GM23338 (cell line): ENCODE data around the gene NFATC1. TPM values are rescaled to one million over a fixed set of nuclear protein-coding genes. Genes with fewer than 3 reads are reported as not detected.

Experiments
- ATAC-seq: fragments of 200-7000 bp; cut with Tn5 transposase; 3 replicates; pipeline ENCODE4 v1.9.1; 2020
- DNase-seq: peaks from one replicate; pipeline ENCODE4 v3.0.0-alpha.2; 2015; ENCODE audit warnings: low spot score
- H2AFZ ChIP-seq: fragments of 200-600 bp; sonication (generic); 2 replicates; pipeline ENCODE4 v1.8.0; 2016; ENCODE audit warnings: antibody characterized with exemption, mild to moderate bottlenecking, moderate library complexity
- H3F3A ChIP-seq: fragments of 200-600 bp; sonication (generic); replicated peaks from 2 replicates; pipeline ENCODE4 v1.8.0; 2017; ENCODE audit warnings: antibody characterized with exemption, mixed run types, low read depth
- H3K27ac ChIP-seq: fragments of 200-600 bp; sonication (generic); 2 replicates; pipeline ENCODE4 v1.6.1; 2016; ENCODE audit warnings: low read depth
- H3K27me3 ChIP-seq: fragments of 200-600 bp; sonication (generic); 2 replicates; pipeline ENCODE4 v1.8.0; 2016; ENCODE audit warnings: mild to moderate bottlenecking, mixed run types, moderate library complexity; ENCODE audit not compliant: insufficient read depth
- H3K36me3 ChIP-seq: fragments of 200-600 bp; sonication (generic); 2 replicates; pipeline ENCODE4 v1.8.0; 2016; ENCODE audit warnings: mild to moderate bottlenecking; ENCODE audit not compliant: insufficient read depth
- H3K4me1 ChIP-seq: fragments of 200-600 bp; sonication (generic); 2 replicates; pipeline ENCODE4 v1.8.0; 2016; ENCODE audit warnings: mild to moderate bottlenecking, moderate library complexity; ENCODE audit not compliant: insufficient read depth
- H3K4me2 ChIP-seq: fragments of 200-600 bp; sonication (generic); 2 replicates; pipeline ENCODE4 v1.7.1; 2017; ENCODE audit warnings: mixed run types
- H3K4me3 ChIP-seq: fragments of 200-600 bp; sonication (generic); 2 replicates; pipeline ENCODE4 v1.6.1; 2016; ENCODE audit warnings: mixed run types
- H3K79me2 ChIP-seq: fragments of 200-600 bp; sonication (generic); replicated peaks from 2 replicates; pipeline ENCODE4 v1.8.0; 2017; ENCODE audit warnings: mild to moderate bottlenecking; ENCODE audit not compliant: insufficient read depth
- H3K9me2 ChIP-seq: fragments of 200-600 bp; sonication (generic); 2 replicates; pipeline ENCODE4 v1.8.0; 2017; ENCODE audit not compliant: insufficient read depth
- H4K20me1 ChIP-seq: fragments of 200-600 bp; sonication (generic); replicated peaks from 2 replicates; pipeline ENCODE4 v1.8.0; 2017; ENCODE audit warnings: mild to moderate bottlenecking; ENCODE audit not compliant: insufficient read depth
- H3K27ac Mint-ChIP-seq: 2 replicates; pipeline ENCODE4 v1.8.0; 2020; ENCODE audit warnings: inconsistent platforms, mild to moderate bottlenecking, moderate library complexity, mixed read lengths
- H3K27me3 Mint-ChIP-seq: 3 replicates; pipeline ENCODE4 v1.8.0; 2022; ENCODE audit warnings: low read depth, mild to moderate bottlenecking, moderate library complexity, mixed read lengths, inconsistent platforms; ENCODE audit not compliant: insufficient read depth, poor library complexity
- H3K36me3 Mint-ChIP-seq: 3 replicates; pipeline ENCODE4 v1.8.0; 2021; ENCODE audit warnings: low read depth, mild to moderate bottlenecking, inconsistent platforms, moderate library complexity, mixed read lengths
- H3K4me1 Mint-ChIP-seq: 3 replicates; pipeline ENCODE4 v1.8.0; 2020; ENCODE audit warnings: mild to moderate bottlenecking, inconsistent platforms, mixed read lengths
- H3K4me3 Mint-ChIP-seq: 3 replicates; pipeline ENCODE4 v1.8.0; 2021; ENCODE audit warnings: moderate library complexity, mild to moderate bottlenecking, inconsistent platforms, mixed read lengths
- H3K9me3 Mint-ChIP-seq: 3 replicates; pipeline ENCODE4 v1.8.0; 2020; ENCODE audit warnings: moderate library complexity, mild to moderate bottlenecking, inconsistent platforms, mixed read lengths
- CREB1 ChIP-seq: fragments of 250-450 bp; sonication (Bioruptor Pico); IDR thresholded peaks from 2 replicates; pipeline ENCODE4 v1.5.0; 2020; ENCODE audit warnings: low read depth, mild to moderate bottlenecking, moderate library complexity
- EZH2phosphoT487 ChIP-seq: fragments of 200-600 bp; sonication (generic); IDR thresholded peaks from one replicate; pipeline ENCODE4 v1.8.1; 2018; ENCODE audit warnings: antibody characterized with exemption; ENCODE audit not compliant: unreplicated experiment
- JUNB ChIP-seq: IDR thresholded peaks from one replicate; pipeline ENCODE4 v1.6.1; 2016; ENCODE audit warnings: antibody characterized with exemption; ENCODE audit not compliant: unreplicated experiment
- NANOG ChIP-seq: IDR thresholded peaks from 2 replicates; pipeline ENCODE4 v1.6.1; 2016; ENCODE audit warnings: antibody characterized with exemption, borderline replicate concordance
- POLR2AphosphoS5 ChIP-seq: IDR thresholded peaks from 2 replicates; pipeline ENCODE4 v1.6.1; 2016; ENCODE audit warnings: antibody characterized with exemption, low read depth
- STAT1 ChIP-seq: IDR thresholded peaks from one replicate; pipeline ENCODE4 v1.6.1; 2016; ENCODE audit warnings: antibody characterized with exemption; ENCODE audit not compliant: unreplicated experiment
- ZNF114 ChIP-seq: fragments of 250-450 bp; sonication (Bioruptor Pico); IDR thresholded peaks from 2 replicates; pipeline ENCODE4 v1.5.0; 2020; ENCODE audit warnings: mild to moderate bottlenecking, moderate library complexity
- ZNF331 ChIP-seq: fragments of 250-450 bp; sonication (Bioruptor Pico); IDR thresholded peaks from 2 replicates; pipeline ENCODE4 v1.5.0; 2020; ENCODE audit warnings: low read depth, mild to moderate bottlenecking, moderate library complexity
- polyA plus RNA-seq: library from polyadenylated mRNA; unstranded; fragments of >200 nt; fragmentation: Nextera tagmentation; extraction: Ambion mirVana; gene quantifications from 2 replicates; pipeline ENCODE4 v1.2.1, GENCODE V29; 2016
- total RNA-seq: library from RNA; depleted of rRNA; stranded (reverse); fragments of >200 nt; shearing (Covaris generic); gene quantifications from 2 replicates; pipeline ENCODE4 v1.2.3, GENCODE V29; 2014
- TF ChIP-seq, protein P1 (sequence below): IDR thresholded peaks from 2 replicates; pipeline ENCODE4 v1.6.1; 2016; ENCODE audit warnings: antibody characterized with exemption
- TF ChIP-seq, protein P2 (sequence below), 2 experiments: fragments of 200-600 bp in 1 of 2; sonication (generic) in 1 of 2; conservative IDR thresholded peaks; 2 replicates each; pipeline versions ENCODE4 v1.5.1 to v1.6.1; 2016 to 2017; ENCODE audit warnings: antibody characterized with exemption in 2 of 2, low read depth in 2 of 2, mild to moderate bottlenecking in 2 of 2, moderate library complexity in 1 of 2
- TF ChIP-seq, protein P3 (sequence below): fragments of 250-450 bp; sonication (Bioruptor Pico); IDR thresholded peaks from 2 replicates; pipeline ENCODE4 v1.5.0; 2020; ENCODE audit warnings: mild to moderate bottlenecking, moderate library complexity

Gene NFATC1
- total and polyA plus RNA-seq, 2 experiments from 2014 or later, result 3.9 to 6.4 TPM

DNA sequence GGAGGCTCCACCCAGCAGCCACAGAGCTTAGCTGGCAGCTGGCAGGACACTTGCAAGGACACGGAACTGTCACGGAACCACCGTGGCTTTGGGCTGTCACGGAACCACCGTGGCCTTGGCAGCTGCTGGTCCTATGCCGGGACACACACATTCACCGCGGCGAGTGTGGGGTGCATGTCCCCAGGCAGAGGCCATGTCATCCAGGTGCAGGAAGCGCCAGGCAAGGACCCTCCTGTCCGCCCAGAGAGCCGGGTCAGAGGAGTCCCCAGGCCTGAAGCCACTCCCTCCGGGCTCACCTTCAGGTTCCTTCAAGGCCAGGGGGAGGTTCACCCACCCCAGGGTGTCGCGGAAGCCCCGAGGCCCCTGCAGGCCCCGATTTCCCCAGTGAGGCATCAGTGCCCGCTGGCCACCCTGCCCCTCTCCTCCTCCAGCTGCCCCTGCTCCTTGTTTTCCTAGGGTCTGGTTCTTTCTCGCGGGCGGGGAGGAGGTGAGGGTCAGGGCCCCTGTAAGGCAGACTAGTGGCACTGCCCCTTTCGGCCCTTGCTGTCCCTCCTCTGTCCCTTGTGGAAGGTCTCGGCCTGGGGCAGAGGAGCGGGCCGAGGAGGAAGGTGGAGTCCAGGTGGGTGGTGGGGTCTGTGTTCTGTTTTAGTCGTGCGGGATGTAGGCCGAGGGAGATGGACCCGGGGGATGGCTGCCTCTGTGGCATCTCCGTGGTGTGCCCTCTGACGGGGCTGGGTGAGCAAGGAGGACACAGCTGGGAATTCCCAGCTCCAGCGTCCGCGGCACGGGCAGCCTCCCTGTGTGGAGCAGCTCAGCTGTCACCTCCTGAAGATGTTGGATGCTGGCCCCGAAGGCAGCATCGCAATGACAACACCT is 60.6 kb downstream of the NFATC1 start:
- H3K9me2 ChIP-seq, result no peaks in the 10 kb centered on the region
- no peaks in the 10 kb centered on the region for H3K9me3 Mint-ChIP-seq
- no peak overlapping the region for H3K27ac Mint-ChIP-seq
- no peaks in the 10 kb centered on the region for H3K27me3 ChIP-seq
- ATAC-seq (no peak), DNase-seq (no peak)
- peaks cover 14% of the 10 kb centered on the region for H3K4me1 Mint-ChIP-seq
- H3K27ac ChIP-seq, result no peak overlapping the region
- H3K4me1 ChIP-seq, result peaks cover 7% of the 10 kb centered on the region
- H3K4me3 ChIP-seq, result no peak overlapping the region
- no peaks in the 10 kb centered on the region for H3K79me2 ChIP-seq
- peaks cover 13% of the 10 kb centered on the region for H3K27me3 Mint-ChIP-seq
- no peak overlapping the region for H2AFZ ChIP-seq
- TF ChIP-seq EZH2phosphoT487, result no peak
- TF ChIP-seq, protein P1, sequence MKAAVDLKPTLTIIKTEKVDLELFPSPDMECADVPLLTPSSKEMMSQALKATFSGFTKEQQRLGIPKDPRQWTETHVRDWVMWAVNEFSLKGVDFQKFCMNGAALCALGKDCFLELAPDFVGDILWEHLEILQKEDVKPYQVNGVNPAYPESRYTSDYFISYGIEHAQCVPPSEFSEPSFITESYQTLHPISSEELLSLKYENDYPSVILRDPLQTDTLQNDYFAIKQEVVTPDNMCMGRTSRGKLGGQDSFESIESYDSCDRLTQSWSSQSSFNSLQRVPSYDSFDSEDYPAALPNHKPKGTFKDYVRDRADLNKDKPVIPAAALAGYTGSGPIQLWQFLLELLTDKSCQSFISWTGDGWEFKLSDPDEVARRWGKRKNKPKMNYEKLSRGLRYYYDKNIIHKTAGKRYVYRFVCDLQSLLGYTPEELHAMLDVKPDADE, result no peak
- no peak for TF ChIP-seq ZNF114 (CRISPR knock-in tag)
- no peak for TF ChIP-seq POLR2AphosphoS5
- H3K4me3 Mint-ChIP-seq, result no peak overlapping the region
- H3K4me2 ChIP-seq, result no peak overlapping the region
- H4K20me1 ChIP-seq, result no peaks in the 10 kb centered on the region
- no peaks in the 10 kb centered on the region for H3F3A ChIP-seq
- H3K36me3 ChIP-seq, result no peaks in the 10 kb centered on the region
- H3K36me3 Mint-ChIP-seq, result no peaks in the 10 kb centered on the region

DNA sequence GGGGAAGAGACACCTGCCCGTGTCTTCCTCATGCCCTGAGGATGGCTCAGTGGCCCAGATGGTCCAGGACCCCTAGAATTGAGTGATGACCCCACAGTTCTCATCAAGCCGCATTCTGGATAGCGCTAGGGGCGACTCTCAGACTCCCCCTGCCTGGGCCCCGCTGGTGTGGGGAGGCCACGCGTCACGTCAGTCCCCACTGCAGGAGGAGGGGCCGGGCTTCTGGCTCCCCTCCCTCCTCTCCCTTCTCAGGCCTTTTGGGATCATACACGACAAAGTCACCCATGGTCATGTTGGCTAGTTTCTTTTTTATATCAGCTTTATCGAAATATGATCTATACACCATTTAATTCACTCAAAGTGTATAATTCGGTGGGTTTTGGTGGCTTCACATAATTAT is 61.5 kb downstream of the NFATC1 start:
- Mint-ChIP-seq H3K4me3 (no peak overlapping the region), H3K27me3 (peaks cover 9% of the 10 kb centered on the region), H3K27ac (no peak overlapping the region), H3K4me1 (peaks cover 14% of the 10 kb centered on the region), H3K9me3 (no peaks in the 10 kb centered on the region), H3K36me3 (peaks cover 5% of the 10 kb centered on the region; the same call in 1 of the 3 replicates)
- no peaks in the 10 kb centered on the region for H3F3A ChIP-seq
- no peaks in the 10 kb centered on the region for H4K20me1 ChIP-seq
- H3K36me3 ChIP-seq, result no peaks in the 10 kb centered on the region
- no peak overlapping the region for H3K27ac ChIP-seq
- no peaks in the 10 kb centered on the region for H3K79me2 ChIP-seq
- ATAC-seq (no peak), DNase-seq (no peak)
- no peaks in the 10 kb centered on the region for H3K9me2 ChIP-seq
- no peak overlapping the region for H2AFZ ChIP-seq
- no peak overlapping the region for H3K4me2 ChIP-seq
- no peak overlapping the region for H3K4me3 ChIP-seq
- no peaks in the 10 kb centered on the region for H3K27me3 ChIP-seq
- peaks cover 7% of the 10 kb centered on the region for H3K4me1 ChIP-seq
- TF ChIP-seq, protein P2, sequence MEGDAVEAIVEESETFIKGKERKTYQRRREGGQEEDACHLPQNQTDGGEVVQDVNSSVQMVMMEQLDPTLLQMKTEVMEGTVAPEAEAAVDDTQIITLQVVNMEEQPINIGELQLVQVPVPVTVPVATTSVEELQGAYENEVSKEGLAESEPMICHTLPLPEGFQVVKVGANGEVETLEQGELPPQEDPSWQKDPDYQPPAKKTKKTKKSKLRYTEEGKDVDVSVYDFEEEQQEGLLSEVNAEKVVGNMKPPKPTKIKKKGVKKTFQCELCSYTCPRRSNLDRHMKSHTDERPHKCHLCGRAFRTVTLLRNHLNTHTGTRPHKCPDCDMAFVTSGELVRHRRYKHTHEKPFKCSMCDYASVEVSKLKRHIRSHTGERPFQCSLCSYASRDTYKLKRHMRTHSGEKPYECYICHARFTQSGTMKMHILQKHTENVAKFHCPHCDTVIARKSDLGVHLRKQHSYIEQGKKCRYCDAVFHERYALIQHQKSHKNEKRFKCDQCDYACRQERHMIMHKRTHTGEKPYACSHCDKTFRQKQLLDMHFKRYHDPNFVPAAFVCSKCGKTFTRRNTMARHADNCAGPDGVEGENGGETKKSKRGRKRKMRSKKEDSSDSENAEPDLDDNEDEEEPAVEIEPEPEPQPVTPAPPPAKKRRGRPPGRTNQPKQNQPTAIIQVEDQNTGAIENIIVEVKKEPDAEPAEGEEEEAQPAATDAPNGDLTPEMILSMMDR (conservative IDR thresholded peaks at IDR 0.05; ENCODE audit: low read depth in 2 of 2), result no peak
- TF ChIP-seq POLR2AphosphoS5 (no peak), STAT1 (no peak), NANOG (no peak), JUNB (no peak), ZNF331 (CRISPR knock-in tag) (no peak), ZNF114 (CRISPR knock-in tag) (no peak), CREB1 (CRISPR knock-in tag) (no peak), EZH2phosphoT487 (no peak)
- TF ChIP-seq, protein P3, sequence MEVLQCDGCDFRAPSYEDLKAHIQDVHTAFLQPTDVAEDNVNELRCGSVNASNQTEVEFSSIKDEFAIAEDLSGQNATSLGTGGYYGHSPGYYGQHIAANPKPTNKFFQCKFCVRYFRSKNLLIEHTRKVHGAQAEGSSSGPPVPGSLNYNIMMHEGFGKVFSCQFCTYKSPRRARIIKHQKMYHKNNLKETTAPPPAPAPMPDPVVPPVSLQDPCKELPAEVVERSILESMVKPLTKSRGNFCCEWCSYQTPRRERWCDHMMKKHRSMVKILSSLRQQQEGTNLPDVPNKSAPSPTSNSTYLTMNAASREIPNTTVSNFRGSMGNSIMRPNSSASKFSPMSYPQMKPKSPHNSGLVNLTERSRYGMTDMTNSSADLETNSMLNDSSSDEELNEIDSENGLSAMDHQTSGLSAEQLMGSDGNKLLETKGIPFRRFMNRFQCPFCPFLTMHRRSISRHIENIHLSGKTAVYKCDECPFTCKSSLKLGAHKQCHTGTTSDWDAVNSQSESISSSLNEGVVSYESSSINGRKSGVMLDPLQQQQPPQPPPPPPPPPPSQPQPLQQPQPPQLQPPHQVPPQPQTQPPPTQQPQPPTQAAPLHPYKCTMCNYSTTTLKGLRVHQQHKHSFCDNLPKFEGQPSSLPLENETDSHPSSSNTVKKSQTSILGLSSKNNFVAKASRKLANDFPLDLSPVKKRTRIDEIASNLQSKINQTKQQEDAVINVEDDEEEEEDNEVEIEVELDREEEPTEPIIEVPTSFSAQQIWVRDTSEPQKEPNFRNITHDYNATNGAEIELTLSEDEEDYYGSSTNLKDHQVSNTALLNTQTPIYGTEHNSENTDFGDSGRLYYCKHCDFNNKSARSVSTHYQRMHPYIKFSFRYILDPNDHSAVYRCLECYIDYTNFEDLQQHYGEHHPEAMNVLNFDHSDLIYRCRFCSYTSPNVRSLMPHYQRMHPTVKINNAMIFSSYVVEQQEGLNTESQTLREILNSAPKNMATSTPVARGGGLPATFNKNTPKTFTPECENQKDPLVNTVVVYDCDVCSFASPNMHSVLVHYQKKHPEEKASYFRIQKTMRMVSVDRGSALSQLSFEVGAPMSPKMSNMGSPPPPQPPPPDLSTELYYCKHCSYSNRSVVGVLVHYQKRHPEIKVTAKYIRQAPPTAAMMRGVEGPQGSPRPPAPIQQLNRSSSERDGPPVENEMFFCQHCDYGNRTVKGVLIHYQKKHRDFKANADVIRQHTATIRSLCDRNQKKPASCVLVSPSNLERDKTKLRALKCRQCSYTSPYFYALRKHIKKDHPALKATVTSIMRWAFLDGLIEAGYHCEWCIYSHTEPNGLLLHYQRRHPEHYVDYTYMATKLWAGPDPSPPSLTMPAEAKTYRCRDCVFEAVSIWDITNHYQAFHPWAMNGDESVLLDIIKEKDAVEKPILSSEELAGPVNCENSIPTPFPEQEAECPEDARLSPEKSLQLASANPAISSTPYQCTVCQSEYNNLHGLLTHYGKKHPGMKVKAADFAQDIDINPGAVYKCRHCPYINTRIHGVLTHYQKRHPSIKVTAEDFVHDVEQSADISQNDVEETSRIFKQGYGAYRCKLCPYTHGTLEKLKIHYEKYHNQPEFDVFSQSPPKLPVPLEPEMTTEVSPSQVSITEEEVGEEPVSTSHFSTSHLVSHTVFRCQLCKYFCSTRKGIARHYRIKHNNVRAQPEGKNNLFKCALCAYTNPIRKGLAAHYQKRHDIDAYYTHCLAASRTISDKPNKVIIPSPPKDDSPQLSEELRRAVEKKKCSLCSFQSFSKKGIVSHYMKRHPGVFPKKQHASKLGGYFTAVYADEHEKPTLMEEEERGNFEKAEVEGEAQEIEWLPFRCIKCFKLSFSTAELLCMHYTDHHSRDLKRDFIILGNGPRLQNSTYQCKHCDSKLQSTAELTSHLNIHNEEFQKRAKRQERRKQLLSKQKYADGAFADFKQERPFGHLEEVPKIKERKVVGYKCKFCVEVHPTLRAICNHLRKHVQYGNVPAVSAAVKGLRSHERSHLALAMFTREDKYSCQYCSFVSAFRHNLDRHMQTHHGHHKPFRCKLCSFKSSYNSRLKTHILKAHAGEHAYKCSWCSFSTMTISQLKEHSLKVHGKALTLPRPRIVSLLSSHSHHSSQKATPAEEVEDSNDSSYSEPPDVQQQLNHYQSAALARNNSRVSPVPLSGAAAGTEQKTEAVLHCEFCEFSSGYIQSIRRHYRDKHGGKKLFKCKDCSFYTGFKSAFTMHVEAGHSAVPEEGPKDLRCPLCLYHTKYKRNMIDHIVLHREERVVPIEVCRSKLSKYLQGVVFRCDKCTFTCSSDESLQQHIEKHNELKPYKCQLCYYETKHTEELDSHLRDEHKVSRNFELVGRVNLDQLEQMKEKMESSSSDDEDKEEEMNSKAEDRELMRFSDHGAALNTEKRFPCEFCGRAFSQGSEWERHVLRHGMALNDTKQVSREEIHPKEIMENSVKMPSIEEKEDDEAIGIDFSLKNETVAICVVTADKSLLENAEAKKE (CRISPR knock-in tag), result no peak
